ENCODE data around the gene CDH12.
"Not testable (repeated sequence)": the region's sequence is repeated elsewhere in the genome, so short reads cannot be mapped to it uniquely, and the experiment has no call there.

CDH12 gene

GRCh38 chr5:22139662-22140300 is 713.4 kb downstream of the CDH12 start:
- not testable (repeated sequence) for H2AFZ ChIP-seq (ENCODE audit: low read depth, low read length); H3K36me3 ChIP-seq (replicated peaks; ENCODE audit: low read depth, low read length); H3K27ac ChIP-seq (ENCODE audit: low read length); H3K4me1 ChIP-seq (ENCODE audit: low read length); H3K4me2 ChIP-seq (ENCODE audit: low read length); H4K20me1 ChIP-seq (ENCODE audit: insufficient read depth, low read length); H3K4me3 ChIP-seq (ENCODE audit: low read length); H3K27me3 ChIP-seq (ENCODE audit: low read depth, low read length); H3K79me2 ChIP-seq (ENCODE audit: low read length); H3K9me3 ChIP-seq (ENCODE audit: insufficient read depth, low read length); H3K9ac ChIP-seq (ENCODE audit: low read length)

GRCh38 chr5:22111320-22111719 is 741.8 kb downstream of the CDH12 start:
- Histone ChIP-seq H3K9me3 (ENCODE audit: insufficient read depth, low read length) (no peaks in the 10 kb centered on the region), H2AFZ (ENCODE audit: low read depth, low read length) (no peak overlapping the region), H3K36me3 (replicated peaks; ENCODE audit: low read depth, low read length) (no peaks in the 10 kb centered on the region), H3K79me2 (ENCODE audit: low read length) (no peaks in the 10 kb centered on the region), H4K20me1 (ENCODE audit: insufficient read depth, low read length) (no peaks in the 10 kb centered on the region), H3K4me2 (ENCODE audit: low read length) (no peak overlapping the region), H3K27me3 (ENCODE audit: low read depth, low read length) (no peaks in the 10 kb centered on the region), H3K4me1 (ENCODE audit: low read length) (peaks cover 11% of the 10 kb centered on the region; the same call in 1 of the 2 replicates), H3K27ac (ENCODE audit: low read length) (no peak overlapping the region), H3K9ac (ENCODE audit: low read length) (no peak overlapping the region), H3K4me3 (ENCODE audit: low read length) (no peak overlapping the region)
- TF ChIP-seq CTCF (IDR thresholded peaks at IDR 0.05; ENCODE audit: low read depth, low read length) = no peak
- no peak for TF ChIP-seq EZH2phosphoT487 (IDR thresholded peaks at IDR 0.05; ENCODE audit: low read depth)

GRCh38 chr5:22109315-22109714 is 743.8 kb downstream of the CDH12 start:
- H3K9me3 ChIP-seq (ENCODE audit: insufficient read depth, low read length) = no peaks in the 10 kb centered on the region
- no peak overlapping the region for H3K27ac ChIP-seq (ENCODE audit: low read length)
- no peaks in the 10 kb centered on the region for H3K36me3 ChIP-seq (replicated peaks; ENCODE audit: low read depth, low read length)
- no peak overlapping the region for H3K9ac ChIP-seq (ENCODE audit: low read length)
- H3K4me2 ChIP-seq (ENCODE audit: low read length) = no peak overlapping the region
- H3K4me3 ChIP-seq (ENCODE audit: low read length) = no peak overlapping the region
- no peak for TF ChIP-seq CTCF (IDR thresholded peaks at IDR 0.05; ENCODE audit: low read depth, low read length)
- TF ChIP-seq EZH2phosphoT487 (IDR thresholded peaks at IDR 0.05; ENCODE audit: low read depth) = no peak
- no peak overlapping the region for H2AFZ ChIP-seq (ENCODE audit: low read depth, low read length)
- no peaks in the 10 kb centered on the region for H3K27me3 ChIP-seq (ENCODE audit: low read depth, low read length)
- no peaks in the 10 kb centered on the region for H3K79me2 ChIP-seq (ENCODE audit: low read length)
- H4K20me1 ChIP-seq (ENCODE audit: insufficient read depth, low read length) = no peaks in the 10 kb centered on the region
- H3K4me1 ChIP-seq (ENCODE audit: low read length) = 0 out of 2 replicates have a peak, but pooled peaks cover 5% of the 10 kb centered on the region

- Histone ChIP-seq H4K20me1 (ENCODE audit: insufficient read depth, low read length) (no peaks in the 10 kb centered on the region), H3K9ac (ENCODE audit: low read length) (no peak overlapping the region), H3K27ac (ENCODE audit: low read length) (no peak overlapping the region), H3K9me3 (ENCODE audit: insufficient read depth, low read length) (no peaks in the 10 kb centered on the region), H3K79me2 (ENCODE audit: low read length) (no peaks in the 10 kb centered on the region), H2AFZ (ENCODE audit: low read depth, low read length) (no peak overlapping the region), H3K4me3 (ENCODE audit: low read length) (no peak overlapping the region), H3K4me2 (ENCODE audit: low read length) (no peak overlapping the region), H3K36me3 (replicated peaks; ENCODE audit: low read depth, low read length) (no peaks in the 10 kb centered on the region), H3K27me3 (ENCODE audit: low read depth, low read length) (no peaks in the 10 kb centered on the region), H3K4me1 (ENCODE audit: low read length) (0 out of 2 replicates have a peak, but pooled peaks cover 5% of the 10 kb centered on the region)
- TF ChIP-seq EZH2phosphoT487 (IDR thresholded peaks at IDR 0.05; ENCODE audit: low read depth) (no peak), CTCF (IDR thresholded peaks at IDR 0.05; ENCODE audit: low read depth, low read length) (no peak)
Observed at GRCh38 chr5:22108545-22108944, 744.6 kb downstream of the CDH12 start.
